GM23338 (cell line): ENCODE data around the gene SPDL1. TPM values are rescaled to one million over a fixed set of nuclear protein-coding genes. Genes with fewer than 3 reads are reported as not detected.

Experiments used
- ATAC-seq: fragments of 200-7000 bp; cut with Tn5 transposase; 3 replicates; pipeline ENCODE4 v1.9.1; 2020
- DNase-seq: peaks from one replicate; pipeline ENCODE4 v3.0.0-alpha.2; 2015; ENCODE audit warnings: low spot score
- H2AFZ ChIP-seq: fragments of 200-600 bp; sonication (generic); 2 replicates; pipeline ENCODE4 v1.8.0; 2016; ENCODE audit warnings: antibody characterized with exemption, mild to moderate bottlenecking, moderate library complexity
- H3F3A ChIP-seq: fragments of 200-600 bp; sonication (generic); replicated peaks from 2 replicates; pipeline ENCODE4 v1.8.0; 2017; ENCODE audit warnings: antibody characterized with exemption, mixed run types, low read depth
- H3K27ac ChIP-seq: fragments of 200-600 bp; sonication (generic); 2 replicates; pipeline ENCODE4 v1.6.1; 2016; ENCODE audit warnings: low read depth
- H3K27me3 ChIP-seq: fragments of 200-600 bp; sonication (generic); 2 replicates; pipeline ENCODE4 v1.8.0; 2016; ENCODE audit warnings: mild to moderate bottlenecking, mixed run types, moderate library complexity; ENCODE audit not compliant: insufficient read depth
- H3K36me3 ChIP-seq: fragments of 200-600 bp; sonication (generic); 2 replicates; pipeline ENCODE4 v1.8.0; 2016; ENCODE audit warnings: mild to moderate bottlenecking; ENCODE audit not compliant: insufficient read depth
- H3K4me1 ChIP-seq: fragments of 200-600 bp; sonication (generic); 2 replicates; pipeline ENCODE4 v1.8.0; 2016; ENCODE audit warnings: mild to moderate bottlenecking, moderate library complexity; ENCODE audit not compliant: insufficient read depth
- H3K4me2 ChIP-seq: fragments of 200-600 bp; sonication (generic); 2 replicates; pipeline ENCODE4 v1.7.1; 2017; ENCODE audit warnings: mixed run types
- H3K4me3 ChIP-seq: fragments of 200-600 bp; sonication (generic); 2 replicates; pipeline ENCODE4 v1.6.1; 2016; ENCODE audit warnings: mixed run types
- H3K79me2 ChIP-seq: fragments of 200-600 bp; sonication (generic); replicated peaks from 2 replicates; pipeline ENCODE4 v1.8.0; 2017; ENCODE audit warnings: mild to moderate bottlenecking; ENCODE audit not compliant: insufficient read depth
- H3K9me2 ChIP-seq: fragments of 200-600 bp; sonication (generic); 2 replicates; pipeline ENCODE4 v1.8.0; 2017; ENCODE audit not compliant: insufficient read depth
- H4K20me1 ChIP-seq: fragments of 200-600 bp; sonication (generic); replicated peaks from 2 replicates; pipeline ENCODE4 v1.8.0; 2017; ENCODE audit warnings: mild to moderate bottlenecking; ENCODE audit not compliant: insufficient read depth
- H3K27ac Mint-ChIP-seq: 2 replicates; pipeline ENCODE4 v1.8.0; 2020; ENCODE audit warnings: inconsistent platforms, mild to moderate bottlenecking, moderate library complexity, mixed read lengths
- H3K27me3 Mint-ChIP-seq: 3 replicates; pipeline ENCODE4 v1.8.0; 2022; ENCODE audit warnings: low read depth, mild to moderate bottlenecking, moderate library complexity, mixed read lengths, inconsistent platforms; ENCODE audit not compliant: insufficient read depth, poor library complexity
- H3K36me3 Mint-ChIP-seq: 3 replicates; pipeline ENCODE4 v1.8.0; 2021; ENCODE audit warnings: low read depth, mild to moderate bottlenecking, inconsistent platforms, moderate library complexity, mixed read lengths
- H3K4me1 Mint-ChIP-seq: 3 replicates; pipeline ENCODE4 v1.8.0; 2020; ENCODE audit warnings: mild to moderate bottlenecking, inconsistent platforms, mixed read lengths
- H3K4me3 Mint-ChIP-seq: 3 replicates; pipeline ENCODE4 v1.8.0; 2021; ENCODE audit warnings: moderate library complexity, mild to moderate bottlenecking, inconsistent platforms, mixed read lengths
- H3K9me3 Mint-ChIP-seq: 3 replicates; pipeline ENCODE4 v1.8.0; 2020; ENCODE audit warnings: moderate library complexity, mild to moderate bottlenecking, inconsistent platforms, mixed read lengths
- EZH2 ChIP-seq: fragments of 200-600 bp; sonication (generic); IDR thresholded peaks from one replicate; pipeline ENCODE4 v1.8.0; 2017; ENCODE audit warnings: antibody characterized with exemption, mild to moderate bottlenecking, low read depth; ENCODE audit not compliant: unreplicated experiment
- EZH2phosphoT487 ChIP-seq: fragments of 200-600 bp; sonication (generic); IDR thresholded peaks from one replicate; pipeline ENCODE4 v1.8.1; 2018; ENCODE audit warnings: antibody characterized with exemption; ENCODE audit not compliant: unreplicated experiment
- NANOG ChIP-seq: IDR thresholded peaks from 2 replicates; pipeline ENCODE4 v1.6.1; 2016; ENCODE audit warnings: antibody characterized with exemption, borderline replicate concordance
- POLR2AphosphoS5 ChIP-seq: IDR thresholded peaks from 2 replicates; pipeline ENCODE4 v1.6.1; 2016; ENCODE audit warnings: antibody characterized with exemption, low read depth
- STAT1 ChIP-seq: IDR thresholded peaks from one replicate; pipeline ENCODE4 v1.6.1; 2016; ENCODE audit warnings: antibody characterized with exemption; ENCODE audit not compliant: unreplicated experiment
- ZNF114 ChIP-seq: fragments of 250-450 bp; sonication (Bioruptor Pico); IDR thresholded peaks from 2 replicates; pipeline ENCODE4 v1.5.0; 2020; ENCODE audit warnings: mild to moderate bottlenecking, moderate library complexity
- ZNF331 ChIP-seq: fragments of 250-450 bp; sonication (Bioruptor Pico); IDR thresholded peaks from 2 replicates; pipeline ENCODE4 v1.5.0; 2020; ENCODE audit warnings: low read depth, mild to moderate bottlenecking, moderate library complexity
- ZNF462 ChIP-seq: fragments of 250-450 bp; sonication (Bioruptor Pico); IDR thresholded peaks from 2 replicates; pipeline ENCODE4 v1.5.0; 2020; ENCODE audit warnings: mild to moderate bottlenecking, moderate library complexity
- polyA plus RNA-seq: library from polyadenylated mRNA; unstranded; fragments of >200 nt; fragmentation: Nextera tagmentation; extraction: Ambion mirVana; gene quantifications from 2 replicates; pipeline ENCODE4 v1.2.1, GENCODE V29; 2016
- total RNA-seq: library from RNA; depleted of rRNA; stranded (reverse); fragments of >200 nt; shearing (Covaris generic); gene quantifications from 2 replicates; pipeline ENCODE4 v1.2.3, GENCODE V29; 2014
- TF ChIP-seq, protein P1 (sequence below): IDR thresholded peaks from 2 replicates; pipeline ENCODE4 v1.6.1; 2016; ENCODE audit warnings: antibody characterized with exemption

The SPDL1 gene
- total and polyA plus RNA-seq, 2 experiments from 2014 or later: 76.9 to 79.6 TPM

DNA sequence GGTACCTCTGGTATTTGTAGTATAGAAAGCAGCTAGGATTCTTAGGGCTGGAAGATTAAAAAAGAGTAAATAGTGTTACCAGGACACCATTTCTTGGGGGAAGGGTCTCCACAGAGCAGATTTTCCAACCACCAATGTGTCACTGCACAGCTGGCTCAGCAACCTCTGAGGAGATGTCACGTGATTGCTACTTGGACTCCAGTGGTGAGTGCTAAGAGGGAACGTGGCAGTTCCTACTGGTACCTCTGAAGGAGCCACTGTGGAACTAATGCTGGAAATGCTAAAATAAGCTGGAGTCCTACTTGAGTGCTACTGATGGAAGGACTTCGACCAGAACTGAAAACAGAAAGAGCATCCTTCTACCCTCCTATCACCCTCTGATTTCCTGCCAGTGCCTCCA lies 36.1 kb upstream of the SPDL1 start:
- Mint-ChIP-seq H3K27ac (no peak overlapping the region), H3K4me1 (peaks cover 4% of the 10 kb centered on the region; the same call in 2 of the 3 replicates), H3K27me3 (no peaks in the 10 kb centered on the region), H3K9me3 (no peaks in the 10 kb centered on the region), H3K36me3 (no peaks in the 10 kb centered on the region), H3K4me3 (no peak overlapping the region)
- no peaks in the 10 kb centered on the region for H3K27me3 ChIP-seq
- H2AFZ ChIP-seq: no peak overlapping the region
- H4K20me1 ChIP-seq: no peaks in the 10 kb centered on the region
- no peaks in the 10 kb centered on the region for H3K4me1 ChIP-seq
- H3K9me2 ChIP-seq: no peaks in the 10 kb centered on the region
- H3K79me2 ChIP-seq: no peaks in the 10 kb centered on the region
- ATAC-seq (no peak), DNase-seq (no peak)
- no peaks in the 10 kb centered on the region for H3F3A ChIP-seq
- TF ChIP-seq ZNF331 (CRISPR knock-in tag): no peak
- TF ChIP-seq STAT1: no peak
- TF ChIP-seq EZH2phosphoT487: no peak
- no peak for TF ChIP-seq EZH2
- no peak for TF ChIP-seq POLR2AphosphoS5
- no peak for TF ChIP-seq ZNF462 (CRISPR knock-in tag)
- TF ChIP-seq, protein P1, sequence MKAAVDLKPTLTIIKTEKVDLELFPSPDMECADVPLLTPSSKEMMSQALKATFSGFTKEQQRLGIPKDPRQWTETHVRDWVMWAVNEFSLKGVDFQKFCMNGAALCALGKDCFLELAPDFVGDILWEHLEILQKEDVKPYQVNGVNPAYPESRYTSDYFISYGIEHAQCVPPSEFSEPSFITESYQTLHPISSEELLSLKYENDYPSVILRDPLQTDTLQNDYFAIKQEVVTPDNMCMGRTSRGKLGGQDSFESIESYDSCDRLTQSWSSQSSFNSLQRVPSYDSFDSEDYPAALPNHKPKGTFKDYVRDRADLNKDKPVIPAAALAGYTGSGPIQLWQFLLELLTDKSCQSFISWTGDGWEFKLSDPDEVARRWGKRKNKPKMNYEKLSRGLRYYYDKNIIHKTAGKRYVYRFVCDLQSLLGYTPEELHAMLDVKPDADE: no peak
- TF ChIP-seq ZNF114: no peak
- TF ChIP-seq NANOG: no peak
- no peak overlapping the region for H3K4me3 ChIP-seq
- H3K27ac ChIP-seq: no peak overlapping the region
- no peaks in the 10 kb centered on the region for H3K36me3 ChIP-seq
- H3K4me2 ChIP-seq: no peak overlapping the region
